Tibial nerve (tissue), 4 donors: ENCODE data around the gene CARD11. TPM values are rescaled to one million over a fixed set of nuclear protein-coding genes. Genes with fewer than 3 reads are reported as not detected.

Experiments used
- DNase-seq, 2 donors: peaks; one replicate each; pipeline ENCODE4 v3.0.0-alpha.2; 2019; ENCODE audit warnings: low spot score in 2 of 2
- H3K27ac ChIP-seq, 4 donors: fragments of 200-600 bp; sonication (generic) in 3 of 4; one replicate each; pipeline ENCODE4 v1.5.1; 2017 to 2019; ENCODE audit warnings: mild to moderate bottlenecking in 1 of 4
- H3K27me3 ChIP-seq, 2 donors: fragments of 200-600 bp; sonication (generic) in 1 of 2; one replicate each; pipeline versions ENCODE4 v1.5.1 to v1.6.0; 2017 to 2019
- H3K36me3 ChIP-seq, 3 donors: fragments of 200-600 bp; sonication (generic); one replicate each; pipeline ENCODE4 v1.5.1; 2018 to 2019
- H3K4me1 ChIP-seq, 4 donors: fragments of 200-600 bp; sonication (generic) in 3 of 4; one replicate each; pipeline ENCODE4 v1.5.1; 2017 to 2019
- H3K4me3 ChIP-seq, 4 donors: fragments of 200-600 bp; sonication (generic) in 3 of 4; one replicate each; pipeline ENCODE4 v1.5.1; 2017 to 2019; ENCODE audit warnings: mild to moderate bottlenecking in 1 of 4, moderate library complexity in 1 of 4
- H3K9me3 ChIP-seq, 4 donors: fragments of 200-600 bp; sonication (generic) in 3 of 4; one replicate each; pipeline ENCODE4 v1.5.1; 2017 to 2019
- CTCF ChIP-seq, 5 experiments: fragments of 200-600 bp in 3 of 5; fragments of 450-650 bp in 2 of 5; sonication (generic) in 3 of 5; IDR thresholded peaks; one replicate each; pipeline ENCODE4 v1.5.1; 2016 to 2019; ENCODE audit warnings: antibody characterized with exemption in 5 of 5, mild to moderate bottlenecking in 3 of 5, moderate library complexity in 2 of 5
- EP300 ChIP-seq, 2 donors: sonication (generic); formaldehyde crosslinking; IDR thresholded peaks; one replicate each; pipeline ENCODE4 v1.6.1; 2017; ENCODE audit warnings: antibody characterized with exemption in 2 of 2, mild to moderate bottlenecking in 1 of 2
- POLR2A ChIP-seq, 2 donors: fragments of 450-650 bp; IDR thresholded peaks; one replicate each; pipeline ENCODE4 v1.6.1; 2017; ENCODE audit warnings: antibody characterized with exemption in 2 of 2, mild to moderate bottlenecking in 2 of 2, moderate library complexity in 2 of 2
- WGBS, 2 donors: methylation state at CpG; one replicate each; pipeline ENCODE4 v1.1.5; 2018; 5-methylcytosine and 5-hydroxymethylcytosine counted together
- total RNA-seq, 4 donors: library from RNA; depleted of rRNA; stranded (reverse); fragments of >200 nt; gene quantifications; one replicate each; pipeline ENCODE4 v1.1.0, GENCODE V29; 2016

The CARD11 gene
- total RNA-seq, 4 donors from 2014 or later, result 2.0 to 4.8 (median 3.1) TPM

- no peaks in the 10 kb centered on the region for H3K4me1 ChIP-seq
- TF ChIP-seq EP300 (IDR thresholded peaks at IDR 0.05) (no peak), CTCF (IDR thresholded peaks at IDR 0.05) (no peak), POLR2A (IDR thresholded peaks at IDR 0.05) (no peak)
- H3K27me3 ChIP-seq, result no peaks in the 10 kb centered on the region
- no peaks in the 10 kb centered on the region for H3K36me3 ChIP-seq
- H3K9me3 ChIP-seq, result no peaks in the 10 kb centered on the region
- H3K4me3 ChIP-seq, result no peak overlapping the region
- DNase-seq, result no peak
- H3K27ac ChIP-seq, result no peak overlapping the region
- 79 to 92% methylated on average over 8 of the region's 8 CpGs for WGBS, 2 donors
Measured at GRCh38 chr7:2936301-2936700, 107.4 kb downstream of the CARD11 start.

DNA sequence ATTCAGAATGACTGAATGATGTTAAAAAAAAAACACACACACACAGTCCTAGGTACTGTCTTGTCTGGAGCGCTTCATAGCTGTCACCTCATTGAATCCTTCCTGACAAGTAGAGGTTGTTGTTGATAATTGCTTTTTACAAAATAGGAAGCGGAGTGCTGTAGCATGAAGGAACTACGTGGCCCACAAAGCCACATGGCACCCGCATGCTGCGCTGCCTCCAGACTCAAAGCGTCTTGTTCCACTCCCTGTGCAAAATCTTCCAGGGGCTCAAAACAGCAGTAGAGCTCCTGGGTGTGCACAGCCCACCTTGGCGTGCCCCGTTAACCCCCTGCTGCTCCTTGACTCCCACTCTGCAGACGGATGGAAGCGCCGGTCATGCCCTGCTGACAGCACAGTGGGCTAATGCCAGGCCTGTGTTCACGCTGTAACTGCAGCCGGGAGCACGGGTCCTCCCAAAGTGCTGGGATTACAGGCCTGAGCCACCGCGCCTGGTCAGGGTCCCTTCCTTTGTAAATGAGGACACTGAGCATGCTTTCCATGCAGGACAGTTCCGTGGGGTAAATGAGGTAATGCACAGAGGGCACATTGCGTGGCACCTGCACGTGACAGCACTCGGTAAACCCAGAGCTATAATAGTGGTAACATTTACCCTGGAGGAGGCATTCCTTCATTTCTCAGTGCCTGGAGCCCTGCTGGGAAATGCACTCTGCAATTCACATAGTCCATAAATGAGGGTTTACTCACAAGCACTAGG is 108.5 kb downstream of the CARD11 start:
- Histone ChIP-seq H3K27me3 (no peaks in the 10 kb centered on the region), H3K27ac (no peak overlapping the region), H3K4me1 (no peaks in the 10 kb centered on the region), H3K9me3 (no peaks in the 10 kb centered on the region), H3K36me3 (no peaks in the 10 kb centered on the region), H3K4me3 (no peak overlapping the region)
- no peak for DNase-seq
- no peak for TF ChIP-seq CTCF (IDR thresholded peaks at IDR 0.05)
- no peak for TF ChIP-seq EP300 (IDR thresholded peaks at IDR 0.05)
- TF ChIP-seq POLR2A (IDR thresholded peaks at IDR 0.05), result no peak
- WGBS, 2 donors, result 76% methylated on average over 18 to 20 of the region's 20 CpGs

- Histone ChIP-seq H3K27me3 (peaks cover 0 to 3% of the 10 kb centered on the region in 2 donors), H3K4me1 (no peaks in the 10 kb centered on the region), H3K36me3 (no peaks in the 10 kb centered on the region), H3K9me3 (no peaks in the 10 kb centered on the region), H3K27ac (no peak overlapping the region), H3K4me3 (no peak overlapping the region)
- DNase-seq, result no peak
- WGBS, 2 donors, result 83% methylated on average over 15 of the region's 15 CpGs
- TF ChIP-seq POLR2A (IDR thresholded peaks at IDR 0.05) (no peak), CTCF (IDR thresholded peaks at IDR 0.05) (no peak), EP300 (IDR thresholded peaks at IDR 0.05) (no peak)
Measured at GRCh38 chr7:2934211-2934731, 109.4 kb downstream of the CARD11 start.

- 79 to 84% methylated on average over 33 of the region's 33 CpGs for WGBS, 2 donors
- TF ChIP-seq EP300 (IDR thresholded peaks at IDR 0.05), result no peak
- TF ChIP-seq CTCF (IDR thresholded peaks at IDR 0.05), result no peak
- no peak for TF ChIP-seq POLR2A (IDR thresholded peaks at IDR 0.05)
Measured at GRCh38 chr7:2932402-2933251, 111.0 kb downstream of the CARD11 start.

GRCh38 chr7:2931034-2931415 is 112.6 kb downstream of the CARD11 start:
- Histone ChIP-seq H3K9me3 (no peaks in the 10 kb centered on the region), H3K4me1 (no peaks in the 10 kb centered on the region), H3K4me3 (no peak overlapping the region), H3K36me3 (no peaks in the 10 kb centered on the region), H3K27ac (no peak overlapping the region), H3K27me3 (peaks cover 0 to 7% of the 10 kb centered on the region in 2 donors)
- DNase-seq, result no peak
- TF ChIP-seq EP300 (IDR thresholded peaks at IDR 0.05) (no peak), CTCF (IDR thresholded peaks at IDR 0.05) (no peak), POLR2A (IDR thresholded peaks at IDR 0.05) (no peak)
- 94 to 95% methylated on average over 4 to 9 of the region's 9 CpGs for WGBS, 2 donors

More at GRCh38 chr7:2932402-2933251, 111.0 kb downstream of the CARD11 start:
- Histone ChIP-seq H3K4me3 (no peak overlapping the region), H3K36me3 (no peaks in the 10 kb centered on the region), H3K27me3 (peaks cover 0 to 7% of the 10 kb centered on the region in 2 donors), H3K27ac (no peak overlapping the region), H3K4me1 (no peaks in the 10 kb centered on the region), H3K9me3 (no peaks in the 10 kb centered on the region)
- DNase-seq, result no peak
